ENCODE measurements around the gene GADD45B.
"Not testable (repeated sequence)": the region's sequence is repeated elsewhere in the genome, so short reads cannot be mapped to it uniquely, and the experiment has no call there.

Gene GADD45B

GRCh38 chr19:2490659-2491058 is 14.7 kb downstream of the GADD45B start:
- DNase-seq, result no peak

DNA sequence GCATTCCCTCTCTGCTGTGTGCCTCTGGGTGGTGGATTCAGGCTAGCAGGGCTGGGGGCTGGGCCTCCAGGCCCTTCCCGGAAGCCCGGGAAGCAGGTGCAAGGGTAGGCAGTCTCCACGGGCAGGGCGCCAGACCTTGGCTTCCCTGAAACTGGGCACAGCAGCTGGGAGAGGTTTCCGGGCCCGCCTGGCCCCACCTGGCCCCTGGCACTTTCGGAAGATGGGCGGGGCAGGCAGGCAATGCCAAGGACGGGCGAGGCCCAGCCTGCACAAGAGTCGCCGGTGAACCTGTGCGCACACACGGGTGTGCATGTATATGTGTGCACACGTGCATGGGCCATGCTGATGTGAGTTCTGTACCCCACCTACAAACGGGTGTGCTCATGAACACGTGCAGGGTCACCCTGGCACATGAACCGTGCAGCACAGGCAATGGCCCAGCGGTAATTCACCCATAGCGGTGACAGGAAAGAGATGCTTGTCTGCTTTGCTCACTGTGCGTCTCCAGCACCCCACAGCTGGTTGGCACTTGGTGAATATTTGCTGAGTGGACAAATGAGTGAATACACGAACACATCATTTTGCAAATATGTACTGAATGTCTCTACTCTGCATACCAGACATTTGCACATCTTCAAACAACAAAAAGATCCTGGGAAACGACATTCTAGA is 15.3 kb downstream of the GADD45B start:
- DNase-seq, result no peak

DNA sequence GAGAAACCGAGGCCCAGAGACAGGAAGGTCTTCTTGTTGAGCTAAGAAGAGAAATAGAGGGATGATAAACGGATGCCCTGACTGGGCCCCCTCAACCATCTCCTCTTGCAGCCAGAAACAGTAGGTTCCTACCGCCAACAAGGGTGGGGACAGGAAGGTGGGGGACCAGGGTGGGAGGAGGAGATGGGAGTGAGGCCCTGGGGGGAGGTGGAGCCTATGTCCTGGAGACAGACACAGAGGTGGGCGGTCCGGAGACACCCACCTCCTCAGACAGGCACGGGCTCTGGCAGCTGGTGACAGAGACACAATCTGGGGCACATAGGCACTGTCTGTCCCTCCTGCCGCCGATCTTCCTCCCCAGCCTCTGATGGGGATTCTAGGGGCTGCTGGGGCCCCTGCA is 16.9 kb downstream of the GADD45B start:
- no peak for DNase-seq

DNA sequence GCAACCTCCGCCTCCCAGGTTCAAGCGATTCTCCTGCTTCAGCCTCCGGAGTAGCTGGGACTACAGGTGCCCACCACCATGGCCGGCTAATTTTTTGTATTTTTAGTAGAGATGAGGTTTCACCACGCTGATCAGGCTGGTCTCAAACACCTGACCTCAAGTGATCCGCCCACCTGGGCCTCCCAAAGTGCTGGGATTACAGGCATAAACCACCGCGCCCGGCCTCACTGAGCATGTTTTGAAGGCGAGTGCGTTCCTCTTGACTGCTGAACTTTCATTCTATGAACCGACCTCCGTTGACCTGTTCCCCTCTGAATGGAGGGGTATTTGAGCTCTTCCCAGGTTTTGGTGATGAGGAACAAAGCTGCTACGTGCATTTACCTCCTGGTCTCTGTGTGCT is 17.5 kb downstream of the GADD45B start:
- DNase-seq, result not testable (repeated sequence)

GRCh38 chr19:2494084-2494446 is 18.1 kb downstream of the GADD45B start:
- DNase-seq, result peak; percentile 52

- peak; percentile 83 for DNase-seq
These were observed 18.7 kb downstream of the GADD45B start for GRCh38 chr19:2494447-2495129.

DNA sequence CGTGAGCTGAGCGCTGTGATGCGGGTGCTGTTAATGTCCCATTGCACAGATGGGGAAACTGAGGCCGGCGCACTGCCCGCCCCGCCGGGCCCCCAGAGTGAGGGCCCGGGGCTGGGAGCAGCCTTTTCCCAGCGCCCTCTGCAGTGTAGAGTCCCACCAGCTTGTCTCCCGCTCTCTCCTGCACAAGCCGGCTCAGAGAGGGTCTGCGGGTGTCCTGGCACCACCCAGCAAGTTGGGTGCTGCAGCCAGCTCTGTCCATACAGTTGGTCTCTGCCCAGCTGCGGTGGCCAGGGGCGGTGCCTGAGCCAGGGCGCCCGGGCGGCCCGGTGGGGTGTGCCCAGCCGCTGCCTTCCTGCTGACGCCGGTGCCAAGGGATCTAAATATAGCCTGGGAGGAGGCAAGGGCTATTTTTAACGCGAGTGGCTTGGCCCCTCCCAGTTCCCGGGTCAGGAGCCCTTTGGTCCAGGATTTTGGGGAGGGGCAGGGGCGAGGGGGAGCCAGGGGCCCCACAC is 19.3 kb downstream of the GADD45B start:
- peak; percentile 53 for DNase-seq

DNA sequence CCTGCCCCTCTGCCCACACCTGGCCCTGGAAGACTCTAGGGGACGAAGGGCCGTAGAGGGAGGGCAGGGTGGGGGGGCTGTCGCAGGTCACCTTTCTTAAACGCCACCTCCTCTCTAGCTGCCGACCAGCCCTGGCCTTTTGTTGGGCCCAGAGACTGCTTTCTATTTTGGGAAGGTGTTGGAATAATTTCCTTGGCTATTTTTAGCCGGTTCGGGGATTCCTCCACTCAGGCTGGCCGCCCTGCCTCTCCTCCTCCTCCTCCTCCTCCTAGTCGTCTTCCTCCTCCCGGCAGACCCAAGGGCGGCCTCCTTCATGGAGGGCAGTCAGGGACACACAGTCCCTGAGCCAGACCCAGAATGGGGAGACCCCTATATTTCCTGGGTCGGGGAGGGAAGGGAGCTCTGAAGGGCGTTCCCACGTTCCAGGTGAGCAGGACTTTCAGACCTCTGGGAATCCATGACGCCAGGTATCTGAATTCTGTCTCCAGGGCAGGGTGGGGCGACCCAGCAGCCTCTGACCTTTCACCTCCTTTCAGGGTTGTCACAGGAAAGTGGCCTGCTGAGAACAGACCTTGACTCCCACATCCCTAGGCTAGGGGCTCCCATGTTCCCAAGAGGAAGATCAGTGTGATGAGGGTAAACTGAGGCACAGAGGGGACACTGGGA is 19.9 kb downstream of the GADD45B start:
- DNase-seq, result peak; percentile 37

DNA sequence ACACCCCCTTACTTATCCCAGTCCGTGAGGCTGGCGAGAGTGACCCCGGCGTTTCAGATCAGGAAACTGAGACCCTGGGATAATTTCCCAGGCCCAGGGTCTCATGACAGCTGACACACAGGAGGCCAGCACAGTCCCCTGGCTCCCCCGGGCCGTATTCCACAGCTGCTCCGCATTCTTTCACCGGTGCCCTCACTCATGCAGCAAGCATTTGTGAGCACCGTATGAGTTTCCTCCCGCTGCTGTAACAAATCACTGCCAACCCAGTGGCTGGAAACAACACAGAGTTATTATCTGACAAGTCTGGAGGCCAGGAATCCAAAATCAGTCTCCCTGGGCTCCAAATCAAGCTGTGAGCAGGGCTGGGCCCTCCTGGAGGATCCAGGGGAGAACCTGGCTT is 21.3 kb downstream of the GADD45B start:
- DNase-seq, result no peak

GRCh38 chr19:2500156-2500555 is 24.2 kb downstream of the GADD45B start:
- DNase-seq, result no peak

DNA sequence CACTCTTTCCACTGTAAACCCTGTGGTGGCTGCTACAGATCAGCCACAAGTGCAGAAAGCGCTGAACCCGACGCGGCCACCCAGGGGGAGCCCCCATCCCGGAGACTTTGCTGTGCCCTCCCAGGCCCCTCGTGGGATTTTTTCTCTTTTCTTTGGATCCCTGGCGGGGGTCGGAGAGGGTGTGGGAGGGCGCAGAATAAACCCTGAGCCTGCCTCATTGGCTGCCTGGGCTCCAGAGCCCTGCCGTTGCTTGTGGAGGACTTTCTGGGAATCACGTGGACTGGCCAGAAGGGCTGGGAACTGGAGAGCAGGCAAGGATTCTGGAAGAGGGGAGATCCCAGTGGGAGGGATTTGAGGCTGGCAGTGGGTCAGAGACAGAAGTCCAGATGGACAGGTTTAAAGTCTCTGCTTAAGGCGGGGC is 24.9 kb downstream of the GADD45B start:
- DNase-seq, result no peak

DNA sequence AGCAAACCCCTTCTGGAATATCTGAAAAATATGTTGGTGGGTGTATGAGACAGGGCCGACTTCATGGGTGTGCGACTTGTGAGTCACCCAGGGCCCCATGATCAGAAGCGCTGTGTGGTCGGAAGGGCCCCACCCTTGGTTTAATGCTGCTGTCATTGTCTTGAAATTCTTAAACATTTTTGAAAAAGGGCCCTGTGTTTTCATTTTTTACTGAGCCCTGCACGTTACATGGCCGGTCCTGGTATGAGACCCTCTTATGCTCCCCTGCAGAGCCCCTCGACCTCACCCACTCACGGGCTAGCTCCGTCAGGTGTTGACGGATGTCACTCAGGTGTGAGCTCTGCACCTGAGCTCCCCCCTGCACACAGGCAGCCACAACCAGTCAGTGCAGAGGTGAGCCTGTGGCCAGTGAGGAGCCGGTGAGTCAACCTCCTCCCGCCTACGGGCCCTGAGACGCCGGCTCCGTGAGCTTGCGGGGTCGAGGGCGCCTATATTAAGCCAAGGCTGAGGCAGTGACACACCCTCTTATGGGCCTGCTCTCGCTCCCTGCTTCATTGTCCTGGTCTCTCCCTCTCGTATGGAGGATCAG is 27.7 kb downstream of the GADD45B start:
- DNase-seq, result no peak

DNA sequence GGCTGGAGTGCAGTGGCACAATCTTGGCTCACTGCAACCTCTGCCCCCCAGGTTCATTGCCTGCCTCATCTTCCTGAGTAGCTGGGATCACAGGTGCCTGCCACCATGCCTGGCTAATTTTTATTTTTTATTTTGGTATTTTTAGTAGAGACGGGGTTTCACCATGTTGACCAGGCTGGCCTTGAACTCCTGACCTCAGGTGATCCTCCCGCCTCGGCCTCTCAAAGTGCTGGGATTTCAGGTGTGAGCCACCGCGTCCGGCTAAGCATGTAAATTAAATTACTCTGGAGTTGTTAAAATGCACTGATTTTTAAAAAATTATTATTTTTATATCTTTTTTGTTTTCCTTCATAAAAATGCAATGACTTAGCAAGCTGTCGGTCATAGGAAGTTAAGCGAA is 30.7 kb downstream of the GADD45B start:
- not testable (repeated sequence) for DNase-seq

DNA sequence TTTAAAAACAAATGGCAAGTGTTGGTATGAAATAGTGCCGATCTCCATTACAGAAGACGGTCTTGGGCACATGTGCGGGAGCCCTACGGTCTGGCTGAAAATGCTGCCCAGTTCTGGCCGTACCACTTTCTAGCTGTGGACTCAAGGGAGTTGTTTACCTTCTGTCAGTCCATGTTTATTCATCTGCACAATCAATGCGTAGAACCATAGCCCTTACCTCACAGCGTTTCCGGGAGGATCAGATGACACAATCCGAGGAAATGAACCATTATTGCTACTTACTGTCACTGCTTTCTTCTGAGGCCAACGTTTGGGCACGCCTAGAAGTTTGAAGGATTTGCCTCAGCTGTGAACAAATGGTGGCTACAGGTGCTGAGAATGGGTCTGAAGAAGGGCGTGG is 31.2 kb downstream of the GADD45B start:
- DNase-seq, result peak; percentile 66

DNA sequence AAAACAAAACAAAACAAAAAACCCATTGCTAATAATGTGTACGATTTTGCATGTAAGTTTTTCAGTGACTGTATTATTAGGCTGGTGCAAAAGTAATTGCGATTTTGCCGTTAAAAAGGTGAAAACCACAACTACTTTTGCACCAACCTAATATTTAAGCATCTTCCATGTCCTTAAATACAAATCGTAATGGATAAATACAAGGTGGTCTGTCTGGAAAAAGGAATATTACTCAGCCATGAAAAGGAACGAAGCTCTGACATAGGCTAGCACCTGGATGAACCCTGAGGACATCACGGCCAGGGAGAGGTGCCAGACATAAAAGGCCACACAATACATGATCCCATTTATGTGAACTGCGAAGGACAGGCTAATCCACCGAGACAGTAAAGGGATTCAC is 33.2 kb downstream of the GADD45B start:
- no peak for DNase-seq

GRCh38 chr19:2511570-2511969 is 35.6 kb downstream of the GADD45B start:
- DNase-seq, result no peak

DNA sequence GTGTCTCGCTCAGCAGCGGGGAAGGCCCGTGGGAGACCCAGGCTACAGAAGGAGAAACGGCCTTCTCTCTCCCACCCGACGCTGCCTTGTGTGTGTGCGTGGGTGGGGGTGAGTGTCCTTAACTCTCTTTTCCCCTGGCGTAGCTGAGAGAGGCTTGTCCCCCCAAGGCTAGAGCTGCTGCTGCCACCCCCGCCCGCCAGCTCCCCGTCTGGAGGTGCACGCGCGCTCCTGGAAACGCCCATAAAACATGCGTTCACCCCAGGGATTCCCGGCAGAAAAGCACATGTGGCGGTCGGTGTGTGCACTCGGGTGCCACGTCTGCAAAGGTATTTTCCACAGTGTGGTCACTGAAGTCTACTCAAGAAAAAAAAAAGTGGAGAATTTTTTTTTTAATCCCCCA is 36.1 kb downstream of the GADD45B start:
- DNase-seq, result no peak

- DNase-seq, result no peak
These were observed 36.9 kb downstream of the GADD45B start for GRCh38 chr19:2512523-2513431.

DNA sequence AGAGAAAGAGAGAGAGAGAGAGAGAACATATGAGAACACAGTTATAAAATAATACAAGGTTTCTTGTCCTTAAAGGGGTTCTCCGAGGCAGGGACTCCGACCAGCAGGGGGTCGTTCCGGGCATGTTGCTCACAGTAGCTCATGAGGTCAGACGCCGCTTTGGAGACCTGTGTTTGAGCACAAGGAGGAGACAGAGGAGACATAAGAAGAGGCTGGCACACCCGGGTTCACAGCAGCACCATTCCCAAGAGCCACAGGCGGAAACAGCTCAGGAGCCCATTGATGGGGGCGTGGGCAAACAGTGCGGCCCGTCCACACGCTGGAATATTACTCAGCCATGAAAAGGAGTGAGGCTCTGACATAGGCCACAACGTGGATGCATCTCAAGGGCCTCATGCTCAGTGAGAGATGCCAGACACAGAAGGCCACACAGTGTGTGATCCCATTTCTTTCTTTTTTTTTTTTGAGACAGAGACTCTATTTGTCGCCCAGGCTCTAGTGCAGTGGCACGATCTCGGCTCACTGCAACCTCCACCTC is 39.1 kb downstream of the GADD45B start:
- no peak for DNase-seq

GRCh38 chr19:2516727-2517126 is 40.8 kb downstream of the GADD45B start:
- DNase-seq, result no peak

GRCh38 chr19:2517881-2518601 is 42.1 kb downstream of the GADD45B start:
- no peak for DNase-seq

- not testable (repeated sequence) for DNase-seq
These were observed 42.9 kb downstream of the GADD45B start for GRCh38 chr19:2518856-2519255.

All from eye (tissue), 1 donor.